GM19025 (cell line): Measurements from ENCODE around the gene ZMIZ1.
A peak's percentile ranks its signal among the peaks of the same experiment; 100 is the strongest.

Experiments used
- ATAC-seq: cut with Tn5 transposase; IDR thresholded peaks from one replicate; pipeline ENCODE4 v1.9.1; 2021; ENCODE audit warnings: mild to moderate bottlenecking, low read depth, moderate library complexity; ENCODE audit not compliant: unreplicated experiment

ZMIZ1 gene

GRCh38 chr10:79068562-79069324 lies at the start of gene ZMIZ1:
Gene ZMIZ1, plus strand, starts transcription at chr10:79068966. Its CDS starts 132,667 bp downstream, at chr10:79201633.
- ATAC-seq, result peak; percentile 59

- ATAC-seq, result no peak
Measured at GRCh38 chr10:79019441-79020014, 49.2 kb upstream of the ZMIZ1 start.

- no peak for ATAC-seq
Measured at GRCh38 chr10:79020015-79020491, 48.7 kb upstream of the ZMIZ1 start.

- ATAC-seq, result no peak
Measured at GRCh38 chr10:79020605-79021004, 48.2 kb upstream of the ZMIZ1 start.

- no peak for ATAC-seq
Measured at GRCh38 chr10:79021331-79021907, 47.3 kb upstream of the ZMIZ1 start.

- no peak for ATAC-seq
Measured at GRCh38 chr10:79021948-79022499, 46.7 kb upstream of the ZMIZ1 start.

- ATAC-seq, result no peak
Measured at GRCh38 chr10:79022565-79023230, 46.1 kb upstream of the ZMIZ1 start.

- no peak for ATAC-seq
Measured at GRCh38 chr10:79023240-79024162, 45.3 kb upstream of the ZMIZ1 start.

- ATAC-seq, result no peak
Measured at GRCh38 chr10:79024296-79024695, 44.5 kb upstream of the ZMIZ1 start.

- no peak for ATAC-seq
Measured at GRCh38 chr10:79024720-79025198, 44.0 kb upstream of the ZMIZ1 start.

- no peak for ATAC-seq
Measured at GRCh38 chr10:79025199-79025832, 43.5 kb upstream of the ZMIZ1 start.

GRCh38 chr10:79026341-79026761 lies 42.4 kb upstream of the ZMIZ1 start:
- ATAC-seq, result no peak

- no peak for ATAC-seq
Measured at GRCh38 chr10:79026806-79027146, 42.0 kb upstream of the ZMIZ1 start.

- ATAC-seq, result no peak
Measured at GRCh38 chr10:79027147-79028055, 41.4 kb upstream of the ZMIZ1 start.

- ATAC-seq, result no peak
Measured at GRCh38 chr10:79028056-79028430, 40.7 kb upstream of the ZMIZ1 start.

GRCh38 chr10:79028451-79029010 lies 40.2 kb upstream of the ZMIZ1 start:
- ATAC-seq, result no peak

GRCh38 chr10:79029478-79030390 lies 39.0 kb upstream of the ZMIZ1 start:
- no peak for ATAC-seq
